Prostate gland (tissue), 2 donors: ENCODE data around the gene OR4D2. TPM values are rescaled to one million over a fixed set of nuclear protein-coding genes. Genes with fewer than 3 reads are reported as not detected.

Experiments used
- DNase-seq: peaks from one replicate; pipeline ENCODE4 v3.0.0-alpha.2; 2019; ENCODE audit warnings: low spot score
- H3K27ac ChIP-seq, 2 donors: fragments of 200-600 bp; sonication (generic); 2 replicates each; pipeline ENCODE4 v1.5.1; 2017 to 2019
- H3K27me3 ChIP-seq: fragments of 200-600 bp; sonication (generic); replicated peaks from 2 replicates; pipeline ENCODE4 v1.5.1; 2019; ENCODE audit not compliant: insufficient read depth
- H3K36me3 ChIP-seq, 2 donors: fragments of 200-600 bp; sonication (generic); 1 replicate in 1 of 2; 2 replicates in 1 of 2; pipeline versions ENCODE4 v1.5.1 to v1.8.1; 2017 to 2019
- H3K4me1 ChIP-seq: fragments of 200-600 bp; sonication (generic); replicated peaks from 2 replicates; pipeline ENCODE4 v1.5.1; 2019
- H3K4me3 ChIP-seq, 2 donors: fragments of 200-600 bp; sonication (generic); 2 replicates each; pipeline ENCODE4 v1.5.1; 2017 to 2019
- H3K9me3 ChIP-seq: fragments of 200-600 bp; sonication (generic); 2 replicates; pipeline ENCODE4 v1.5.1; 2017
- CTCF ChIP-seq, 4 experiments: fragments of 200-600 bp in 2 of 4; fragments of 450-650 bp in 2 of 4; sonication (generic) in 2 of 4; IDR thresholded peaks; 1 replicate in 3 of 4; 2 replicates in 1 of 4; pipeline ENCODE4 v1.5.1; 2016 to 2019; ENCODE audit warnings: antibody characterized with exemption in 4 of 4, mild to moderate bottlenecking in 2 of 4, moderate library complexity in 2 of 4
- POLR2A ChIP-seq: fragments of 450-650 bp; IDR thresholded peaks from one replicate; pipeline ENCODE4 v1.6.1; 2016; ENCODE audit warnings: antibody characterized with exemption, mild to moderate bottlenecking
- POLR2AphosphoS5 ChIP-seq: sonication (generic); formaldehyde crosslinking; IDR thresholded peaks from one replicate; pipeline ENCODE4 v1.6.1; 2017; ENCODE audit warnings: antibody characterized with exemption
- WGBS: methylation state at CpG from one replicate; pipeline ENCODE4 v1.1.5; 2018; 5-methylcytosine and 5-hydroxymethylcytosine counted together
- intact Hi-C: fragments of 100-400 bp; cut with DNase I; formaldehyde crosslinking; loops from one replicate; pipeline ENCODE4 v1.14.2; 2022
- total RNA-seq, 2 donors: library from RNA; depleted of rRNA; stranded (reverse); fragments of >200 nt; gene quantifications; one replicate each; pipeline ENCODE4 v1.1.0, GENCODE V29; 2016

The OR4D2 gene
- total RNA-seq, 2 donors from 2014 or later, result not detected

DNA sequence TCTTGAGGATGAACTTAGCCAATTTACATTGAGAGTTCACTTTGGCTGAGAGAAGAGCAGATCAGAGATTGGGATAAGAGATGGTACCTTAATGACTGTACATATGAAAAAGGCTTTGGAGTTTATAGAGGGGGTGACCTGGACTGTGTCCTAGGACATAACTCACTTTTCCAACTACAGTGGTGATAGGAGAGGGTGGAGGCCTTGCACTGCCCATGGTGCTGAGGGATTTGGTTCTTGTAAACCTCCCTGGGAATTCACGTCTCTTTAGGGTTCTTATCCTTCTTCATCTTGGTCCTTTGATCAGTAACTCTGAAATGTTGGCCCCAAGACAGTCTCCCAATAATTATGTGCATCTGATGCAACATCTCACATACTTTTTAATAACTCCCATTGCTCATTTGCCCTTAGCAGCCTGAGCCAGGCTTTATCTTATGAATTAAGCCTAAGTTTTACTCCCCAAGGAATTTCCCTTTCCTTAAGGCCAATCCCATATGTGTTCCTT, 18.8 kb upstream of the OR4D2 start, which contains the start of gene OR4D1:
Gene OR4D1, plus strand, starts transcription at position 455 of the 505 bp plus-strand sequence. CDS start 6,770 bp downstream, outside the sequence.
- no peaks in the 10 kb centered on the region for H3K4me1 ChIP-seq
- DNase-seq, result no peak
- H3K9me3 ChIP-seq, result no peaks in the 10 kb centered on the region
- no peak within 1 kb of the TSS for H3K4me3 ChIP-seq
- H3K36me3 ChIP-seq, result no peaks in the 10 kb centered on the region
- TF ChIP-seq POLR2A, result no peak
- no peak for TF ChIP-seq POLR2AphosphoS5
- TF ChIP-seq CTCF (IDR thresholded peaks at IDR 0.05), result no peak
- 50% methylated on average over 1 of the region's 1 CpG for WGBS
- peaks cover under 1% of the 10 kb centered on the region for H3K27me3 ChIP-seq
- H3K27ac ChIP-seq, result no peak within 1 kb of the TSS
- intact Hi-C loops, result no loop called here

GRCh38 chr17:58148609-58149008, 18.2 kb upstream of the OR4D2 start:
- Histone ChIP-seq H3K9me3 (no peaks in the 10 kb centered on the region), H3K36me3 (no peaks in the 10 kb centered on the region), H3K4me3 (no peak overlapping the region), H3K27ac (no peak overlapping the region), H3K4me1 (no peaks in the 10 kb centered on the region), H3K27me3 (peaks cover 2% of the 10 kb centered on the region)
- WGBS, result 74% methylated on average over 3 of the region's 3 CpGs
- no peak for DNase-seq
- TF ChIP-seq POLR2AphosphoS5, result no peak
- intact Hi-C loops, result no loop called here

- Histone ChIP-seq H3K9me3 (no peaks in the 10 kb centered on the region), H3K27ac (no peak overlapping the region), H3K27me3 (peaks cover 2% of the 10 kb centered on the region), H3K4me3 (no peak overlapping the region), H3K36me3 (no peaks in the 10 kb centered on the region), H3K4me1 (no peaks in the 10 kb centered on the region)
- intact Hi-C loops, result no loop called here
- WGBS, result 51% methylated on average over 6 of the region's 6 CpGs
- DNase-seq, result no peak
- TF ChIP-seq CTCF (IDR thresholded peaks at IDR 0.05) (no peak), POLR2AphosphoS5 (no peak), POLR2A (no peak)
Observed at GRCh38 chr17:58150394-58150793, 16.4 kb upstream of the OR4D2 start.

- Histone ChIP-seq H3K9me3 (no peaks in the 10 kb centered on the region), H3K36me3 (no peaks in the 10 kb centered on the region), H3K27ac (no peak overlapping the region), H3K27me3 (peaks cover 2% of the 10 kb centered on the region), H3K4me3 (no peak overlapping the region), H3K4me1 (no peaks in the 10 kb centered on the region)
- DNase-seq, result no peak
- 56% methylated on average over 2 of the region's 2 CpGs for WGBS
- no peak for TF ChIP-seq POLR2A
- intact Hi-C loops, result no loop called here
Observed at GRCh38 chr17:58153046-58153445, 13.7 kb upstream of the OR4D2 start.

DNA sequence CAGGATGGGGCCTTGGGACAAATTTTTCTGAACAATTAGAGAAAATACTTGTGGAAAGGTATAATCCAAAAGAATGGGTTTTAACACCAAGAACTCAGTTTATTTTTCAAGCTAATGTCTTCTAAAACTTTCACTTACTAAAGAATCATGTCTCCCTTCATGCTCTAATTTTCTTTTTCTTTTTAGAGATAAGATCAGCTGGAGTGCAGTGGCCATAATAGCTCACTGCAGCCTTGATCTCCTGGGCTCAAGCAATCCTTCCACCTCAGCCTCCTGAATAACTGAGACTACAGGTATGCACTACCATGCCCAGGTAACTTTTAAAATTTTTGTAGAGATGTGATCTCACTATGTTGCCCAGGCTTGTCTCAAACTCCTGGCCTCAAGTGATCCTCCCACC, 13.1 kb upstream of the OR4D2 start:
- H3K4me1 ChIP-seq, result no peaks in the 10 kb centered on the region
- no peak overlapping the region for H3K4me3 ChIP-seq
- TF ChIP-seq POLR2AphosphoS5 (no peak), CTCF (IDR thresholded peaks at IDR 0.05) (no peak), POLR2A (no peak)
- H3K27ac ChIP-seq, result no peak overlapping the region
- no peaks in the 10 kb centered on the region for H3K36me3 ChIP-seq
- peaks cover 2% of the 10 kb centered on the region for H3K27me3 ChIP-seq
- DNase-seq, result no peak
- intact Hi-C loops, result no loop called here
- no peaks in the 10 kb centered on the region for H3K9me3 ChIP-seq
